Dendritic cell treated with granulocyte-macrophage colony-stimulating factor and Interleukin-4, amounts not matched to agents 40 ng/mL and 50 ng/mL, for 4 days (primary cell): ENCODE data around the gene CAB39L.

Source experiments
- H3K27ac Mint-ChIP-seq: one replicate; pipeline ENCODE4 v1.8.0; 2022; ENCODE audit warnings: mild to moderate bottlenecking, mixed read lengths
- H3K27me3 Mint-ChIP-seq: one replicate; pipeline ENCODE4 v1.8.0; 2022; ENCODE audit warnings: mild to moderate bottlenecking, mixed read lengths
- H3K36me3 Mint-ChIP-seq: one replicate; pipeline ENCODE4 v1.8.0; 2022; ENCODE audit warnings: low read depth, mixed read lengths
- H3K4me1 Mint-ChIP-seq: one replicate; pipeline ENCODE4 v1.8.0; 2022; ENCODE audit warnings: low read depth, mixed read lengths
- H3K4me3 Mint-ChIP-seq: one replicate; pipeline ENCODE4 v1.8.0; 2022; ENCODE audit warnings: mild to moderate bottlenecking, moderate library complexity, mixed read lengths
- H3K9me3 Mint-ChIP-seq: one replicate; pipeline ENCODE4 v1.8.0; 2022; ENCODE audit warnings: mixed read lengths
- intact Hi-C: fragments of 100-400 bp; cut with micrococcal nuclease; formaldehyde crosslinking; loops from one replicate; pipeline ENCODE4 v1.15.0; 2022

The CAB39L gene

DNA sequence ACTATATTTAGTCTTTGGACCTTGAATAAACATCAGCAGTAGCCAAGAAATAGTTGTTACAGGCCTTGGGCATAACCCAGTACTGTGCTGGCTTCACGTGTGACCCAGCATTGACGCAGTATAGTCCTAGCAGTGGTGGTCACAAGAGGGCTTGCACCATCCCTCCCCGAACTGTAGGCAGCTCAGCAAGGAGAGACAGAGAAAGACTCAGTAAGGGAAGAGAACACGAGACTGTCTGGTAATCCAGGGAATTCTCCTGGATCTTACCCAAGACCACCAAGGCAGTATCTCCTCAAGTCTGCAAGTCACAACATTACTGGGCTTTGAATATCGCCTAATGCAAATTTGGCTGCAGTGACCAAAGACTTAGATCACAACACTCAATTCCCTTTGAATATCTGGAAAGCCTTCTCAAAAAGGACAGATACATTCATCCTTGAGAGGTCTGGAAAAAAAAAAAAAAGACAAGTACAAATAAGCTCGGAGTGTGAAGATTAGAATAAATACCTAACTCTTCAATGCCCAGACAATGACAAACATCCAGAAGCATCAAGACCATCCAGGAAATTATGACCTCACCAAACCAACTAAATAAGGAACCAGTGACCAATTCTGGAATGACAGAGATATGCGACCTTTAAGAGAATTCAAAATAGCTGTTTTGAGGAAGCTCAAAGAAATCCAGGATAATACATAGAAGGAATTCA is 39.7 kb downstream of the CAB39L start:
- H3K4me1 Mint-ChIP-seq: peaks cover 9% of the 10 kb centered on the region
- no peak overlapping the region for H3K27ac Mint-ChIP-seq
- intact Hi-C loops: no loop called here
- H3K9me3 Mint-ChIP-seq: peaks cover 24% of the 10 kb centered on the region
- H3K36me3 Mint-ChIP-seq: peaks cover 8% of the 10 kb centered on the region
- H3K4me3 Mint-ChIP-seq: no peak overlapping the region
- H3K27me3 Mint-ChIP-seq: no peaks in the 10 kb centered on the region

DNA sequence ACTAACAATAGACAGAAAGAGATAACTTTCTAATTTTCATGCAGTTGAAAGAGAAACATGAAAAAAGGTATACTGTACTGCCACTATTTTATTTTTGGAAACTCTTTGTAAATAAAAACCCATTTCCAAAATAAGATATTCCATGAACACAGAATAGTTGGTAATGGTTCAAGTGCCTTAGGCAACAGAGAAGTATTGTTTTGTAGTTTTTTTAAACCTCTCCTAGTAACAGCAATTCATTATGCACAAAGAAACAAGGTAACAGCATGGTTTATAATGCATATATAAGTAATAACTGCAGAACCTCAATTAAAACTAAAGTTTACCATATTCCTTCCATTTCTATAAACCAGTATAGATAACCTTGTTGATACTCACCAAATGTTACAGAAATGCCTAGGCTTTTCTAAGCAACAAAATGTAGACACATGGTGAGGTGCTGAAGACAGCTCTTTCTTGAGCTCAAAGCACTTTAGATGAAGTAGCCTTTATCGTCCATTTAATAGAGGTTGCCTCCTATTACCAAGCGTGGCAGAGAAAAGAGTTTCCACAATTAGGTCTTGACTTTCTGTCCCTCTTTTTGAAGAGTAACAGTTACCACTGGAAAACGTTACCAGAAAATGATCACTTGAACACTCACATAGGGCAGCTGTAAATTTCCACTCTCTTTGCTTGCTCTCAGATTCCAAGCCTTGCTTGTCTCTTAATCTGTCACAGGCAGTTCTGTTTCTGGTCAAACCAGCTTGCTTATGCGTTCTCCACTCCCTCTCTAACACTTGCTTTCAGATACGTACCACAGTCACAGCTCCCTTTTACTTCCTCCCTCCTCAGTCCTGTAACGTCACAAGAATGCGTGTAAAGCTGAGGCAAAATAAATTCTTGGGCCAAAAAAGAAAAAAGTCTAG is 42.9 kb downstream of the CAB39L start:
- Mint-ChIP-seq H3K27ac (peak overlapping the region; percentile 42), H3K4me1 (peaks cover 9% of the 10 kb centered on the region), H3K27me3 (no peaks in the 10 kb centered on the region), H3K9me3 (peaks cover 24% of the 10 kb centered on the region), H3K36me3 (peaks cover 8% of the 10 kb centered on the region), H3K4me3 (peak overlapping the region; percentile 0)
- intact Hi-C loops: no loop called here

DNA sequence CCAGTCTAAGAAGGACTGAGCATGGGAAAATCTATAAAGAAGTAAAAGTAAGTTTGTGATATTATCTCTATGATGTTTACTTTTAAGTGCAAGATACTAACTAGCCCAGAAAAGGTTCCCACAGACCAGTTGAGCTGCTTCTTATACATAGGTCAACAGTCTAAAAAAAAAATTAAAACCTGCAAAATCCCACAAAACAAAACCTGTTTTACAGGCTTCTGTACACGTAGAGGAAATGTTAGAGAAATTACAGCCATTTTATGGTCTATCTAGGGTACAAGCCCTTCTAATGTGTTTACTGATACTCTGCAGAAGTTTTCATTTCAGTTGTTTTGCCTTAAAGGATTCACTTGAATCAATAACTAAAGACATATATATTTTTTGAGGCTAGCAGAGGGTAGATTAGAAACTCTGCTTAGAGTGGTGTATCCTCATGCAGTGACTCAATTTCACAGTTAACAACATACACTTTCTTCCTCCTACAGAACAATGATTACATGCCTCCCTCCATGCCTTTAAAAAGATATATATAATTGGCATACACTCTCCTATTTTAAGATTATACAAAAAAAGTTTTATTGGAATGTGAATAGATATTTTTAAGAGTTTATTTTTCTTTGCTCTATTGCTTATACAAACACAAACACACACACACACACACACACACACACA is 43.9 kb downstream of the CAB39L start:
- Mint-ChIP-seq H3K4me3 (no peak overlapping the region), H3K9me3 (peaks cover 14% of the 10 kb centered on the region), H3K36me3 (peaks cover 8% of the 10 kb centered on the region), H3K27me3 (no peaks in the 10 kb centered on the region), H3K27ac (no peak overlapping the region), H3K4me1 (peaks cover 9% of the 10 kb centered on the region)
- intact Hi-C loops: no loop called here

DNA sequence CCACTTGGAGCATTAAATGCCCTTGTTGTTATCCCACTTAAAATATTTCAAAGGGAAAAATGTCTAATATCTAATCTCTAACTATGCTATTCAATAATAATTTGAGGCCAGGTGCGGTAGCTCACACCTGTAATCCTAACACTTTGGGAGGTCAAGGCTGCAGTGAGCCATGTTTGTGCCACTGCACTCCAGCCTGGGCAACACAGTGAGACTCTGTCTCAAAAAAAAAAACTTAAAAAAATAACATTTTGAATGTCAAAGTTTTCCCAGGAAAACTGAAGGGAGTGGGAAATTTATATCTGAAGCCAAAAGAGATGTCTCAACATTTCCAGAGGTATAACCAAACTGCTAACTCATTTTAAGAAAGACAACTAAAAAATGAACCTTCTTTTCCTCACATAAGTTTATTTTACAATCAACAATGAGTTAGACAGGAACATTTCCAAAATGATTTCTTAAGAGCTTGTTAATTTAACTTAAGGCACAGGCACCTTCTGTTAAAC is 47.9 kb downstream of the CAB39L start:
- peaks cover 5% of the 10 kb centered on the region for H3K4me1 Mint-ChIP-seq

DNA sequence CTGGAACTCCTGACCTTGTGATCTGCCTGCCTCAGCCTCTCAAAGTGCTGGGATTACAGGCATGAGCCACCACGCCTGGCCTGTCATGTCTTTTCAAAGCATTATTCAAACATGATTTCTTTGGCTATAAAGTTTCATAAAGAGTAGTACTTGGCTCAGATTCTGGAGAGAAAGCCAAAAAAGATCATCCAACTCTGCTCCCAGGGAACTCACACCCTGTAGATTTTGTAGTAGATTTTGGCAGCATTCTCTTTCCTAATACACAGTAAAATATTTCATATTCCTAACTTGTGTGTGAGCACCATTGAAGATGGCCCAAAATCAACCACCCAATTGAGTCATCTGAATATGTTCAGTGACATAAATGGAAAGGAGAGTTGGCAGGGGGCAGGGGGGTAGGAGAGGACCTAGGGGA is 48.4 kb downstream of the CAB39L start:
- no peaks in the 10 kb centered on the region for H3K27me3 Mint-ChIP-seq
- no peaks in the 10 kb centered on the region for H3K9me3 Mint-ChIP-seq
- no peak overlapping the region for H3K27ac Mint-ChIP-seq
- peaks cover 5% of the 10 kb centered on the region for H3K4me1 Mint-ChIP-seq
- H3K4me3 Mint-ChIP-seq: no peak overlapping the region
- H3K36me3 Mint-ChIP-seq: no peaks in the 10 kb centered on the region
- intact Hi-C loops: no loop called here

More for the DNA sequence above, 47.9 kb downstream of the CAB39L start:
- H3K4me3 Mint-ChIP-seq: no peak overlapping the region
- intact Hi-C loops: no loop called here
- no peaks in the 10 kb centered on the region for H3K36me3 Mint-ChIP-seq
- H3K9me3 Mint-ChIP-seq: no peaks in the 10 kb centered on the region
- no peak overlapping the region for H3K27ac Mint-ChIP-seq
- no peaks in the 10 kb centered on the region for H3K27me3 Mint-ChIP-seq

DNA sequence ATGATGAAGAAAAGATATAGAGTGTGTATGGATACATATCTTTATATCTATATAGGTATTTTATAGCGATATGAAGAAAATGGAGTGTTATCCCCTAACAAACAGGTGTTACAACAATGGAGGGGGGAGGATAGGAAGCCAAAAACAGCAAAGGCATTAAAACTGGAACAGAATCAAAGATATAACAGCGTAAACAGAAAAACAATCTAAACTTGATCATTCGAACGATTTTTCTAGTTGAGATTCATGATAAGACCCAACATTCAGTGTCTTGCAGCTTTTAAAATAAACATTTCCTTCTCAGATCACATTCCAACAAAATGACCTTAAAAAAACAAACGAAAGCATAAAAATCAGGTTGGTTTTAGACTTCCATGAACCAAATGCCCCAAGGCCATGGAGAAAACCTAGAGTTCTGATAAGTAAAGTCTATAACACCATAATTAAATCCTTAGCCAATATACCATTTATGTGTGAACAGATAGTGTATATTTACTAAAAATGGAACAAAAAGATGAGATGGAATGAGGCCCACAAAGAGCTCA is 55.7 kb downstream of the CAB39L start:
- Mint-ChIP-seq H3K27me3 (no peaks in the 10 kb centered on the region), H3K4me1 (peaks cover 5% of the 10 kb centered on the region), H3K4me3 (no peak overlapping the region), H3K9me3 (no peaks in the 10 kb centered on the region), H3K27ac (no peak overlapping the region), H3K36me3 (no peaks in the 10 kb centered on the region)
- intact Hi-C loops: no loop called here

DNA sequence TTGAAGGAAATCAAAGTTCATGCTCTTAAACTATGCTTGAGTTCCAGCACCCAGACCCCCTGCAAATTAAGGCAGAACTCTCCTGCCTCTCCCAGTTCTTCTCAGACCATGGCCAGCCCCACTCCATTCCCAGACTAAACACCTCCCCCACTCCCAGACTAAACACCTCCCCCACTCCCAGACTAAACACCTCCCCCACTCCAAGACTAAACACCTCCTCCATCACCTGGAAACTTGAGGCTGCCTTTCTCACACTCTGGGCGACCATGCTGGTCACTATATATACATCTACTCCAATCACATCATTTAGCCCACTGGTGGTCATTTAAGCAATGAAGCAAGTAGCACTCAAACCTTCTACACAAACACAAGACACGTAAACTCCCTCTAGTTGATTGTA is 57.2 kb downstream of the CAB39L start:
- Mint-ChIP-seq H3K9me3 (no peaks in the 10 kb centered on the region), H3K27me3 (no peaks in the 10 kb centered on the region), H3K36me3 (no peaks in the 10 kb centered on the region), H3K27ac (no peak overlapping the region), H3K4me1 (peaks cover 2% of the 10 kb centered on the region), H3K4me3 (no peak overlapping the region)
- intact Hi-C loops: no loop called here

- Mint-ChIP-seq H3K27me3 (no peaks in the 10 kb centered on the region), H3K4me1 (peaks cover 5% of the 10 kb centered on the region), H3K9me3 (no peaks in the 10 kb centered on the region), H3K27ac (no peak overlapping the region), H3K4me3 (no peak overlapping the region), H3K36me3 (no peaks in the 10 kb centered on the region)
- intact Hi-C loops: no loop called here
Observed at GRCh38 chr13:49376121-49376520, 67.7 kb downstream of the CAB39L start.

GRCh38 chr13:49374585-49375290 is 69.1 kb downstream of the CAB39L start:
- Mint-ChIP-seq H3K36me3 (no peaks in the 10 kb centered on the region), H3K4me1 (peaks cover 12% of the 10 kb centered on the region), H3K9me3 (no peaks in the 10 kb centered on the region), H3K4me3 (no peak overlapping the region), H3K27me3 (no peaks in the 10 kb centered on the region), H3K27ac (no peak overlapping the region)
- intact Hi-C loops: no loop called here

DNA sequence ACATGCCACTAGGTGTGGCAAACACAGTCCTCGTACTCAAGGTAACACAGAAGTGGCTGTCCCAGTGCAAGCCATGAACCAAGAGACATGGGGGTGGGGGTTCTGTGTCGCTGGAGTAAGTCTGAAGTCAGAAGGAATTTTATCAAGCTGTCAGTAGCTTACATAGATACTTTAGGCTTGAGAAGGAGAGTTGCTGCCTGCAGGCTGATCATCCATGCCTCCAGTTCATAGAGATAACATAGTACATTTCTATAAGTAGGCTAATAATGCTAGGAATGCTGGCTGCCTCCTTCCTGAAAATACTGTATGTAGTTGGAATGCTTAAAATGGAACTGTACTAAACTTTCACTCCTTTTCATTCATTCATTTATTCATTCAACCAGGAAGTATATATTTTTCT is 70.1 kb downstream of the CAB39L start:
- intact Hi-C loops: no loop called here
- peaks cover 17% of the 10 kb centered on the region for H3K4me1 Mint-ChIP-seq
- no peaks in the 10 kb centered on the region for H3K27me3 Mint-ChIP-seq
- no peaks in the 10 kb centered on the region for H3K9me3 Mint-ChIP-seq
- H3K36me3 Mint-ChIP-seq: no peaks in the 10 kb centered on the region
- no peak overlapping the region for H3K4me3 Mint-ChIP-seq
- H3K27ac Mint-ChIP-seq: no peak overlapping the region

DNA sequence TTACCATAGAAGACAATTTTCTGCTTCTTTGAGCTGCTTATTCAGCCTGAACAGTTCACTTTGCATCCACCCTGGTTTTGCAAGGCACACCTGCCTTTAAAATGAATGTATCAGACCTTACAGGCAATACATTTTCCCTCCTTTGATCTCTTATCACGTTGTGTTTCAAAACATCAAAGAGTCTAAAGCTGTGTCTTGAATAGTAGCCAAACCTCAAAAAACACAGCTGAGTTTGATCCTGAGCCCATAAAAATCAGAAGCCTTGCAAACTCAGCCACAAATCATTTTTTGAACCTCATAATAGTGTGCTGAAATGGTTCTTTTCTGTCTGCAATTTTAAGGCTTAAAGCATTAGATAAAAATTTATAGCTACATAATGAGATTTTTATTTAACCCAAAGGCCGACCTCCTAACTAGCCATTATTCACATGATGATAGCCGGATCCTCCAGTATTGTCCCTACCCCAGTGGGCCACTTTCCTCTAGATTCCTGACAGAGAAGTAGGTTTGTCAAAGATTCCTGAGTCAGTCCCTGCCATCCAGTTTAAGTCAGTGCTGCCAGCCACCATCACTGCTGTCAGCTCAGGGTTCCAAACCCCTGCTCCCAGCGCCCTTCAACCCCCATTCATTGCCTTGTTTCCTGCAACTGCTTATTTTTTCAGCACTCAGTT is 71.8 kb downstream of the CAB39L start:
- Mint-ChIP-seq H3K27ac (no peak overlapping the region), H3K9me3 (no peaks in the 10 kb centered on the region), H3K4me1 (peaks cover 17% of the 10 kb centered on the region), H3K36me3 (no peaks in the 10 kb centered on the region), H3K27me3 (no peaks in the 10 kb centered on the region), H3K4me3 (no peak overlapping the region)
- intact Hi-C loops: no loop called here

- no peak overlapping the region for H3K4me3 Mint-ChIP-seq
- H3K4me1 Mint-ChIP-seq: peaks cover 17% of the 10 kb centered on the region
- H3K36me3 Mint-ChIP-seq: no peaks in the 10 kb centered on the region
- no peaks in the 10 kb centered on the region for H3K27me3 Mint-ChIP-seq
- intact Hi-C loops: no loop called here
- H3K27ac Mint-ChIP-seq: no peak overlapping the region
- no peaks in the 10 kb centered on the region for H3K9me3 Mint-ChIP-seq
Observed at GRCh38 chr13:49370371-49370770, 73.5 kb downstream of the CAB39L start.

- intact Hi-C loops: no loop called here
- H3K27ac Mint-ChIP-seq: no peak overlapping the region
- H3K36me3 Mint-ChIP-seq: no peaks in the 10 kb centered on the region
- H3K27me3 Mint-ChIP-seq: no peaks in the 10 kb centered on the region
- peaks cover 17% of the 10 kb centered on the region for H3K4me1 Mint-ChIP-seq
- H3K9me3 Mint-ChIP-seq: no peaks in the 10 kb centered on the region
- no peak overlapping the region for H3K4me3 Mint-ChIP-seq
Observed at GRCh38 chr13:49369866-49370265, 74.0 kb downstream of the CAB39L start.
